Activated CD8-positive, alpha-beta T cell treated with anti-CD3 and anti-CD28 coated beads for 36 hours (primary cell): ENCODE data around the gene CCDC137. TPM values are rescaled to one million over a fixed set of nuclear protein-coding genes. Genes with fewer than 3 reads are reported as not detected.

ENCODE experiments used
- ATAC-seq: fragments of 200-7000 bp; cut with Tn5 transposase; one replicate; pipeline ENCODE4 v1.10.0; 2021; ENCODE audit warnings: mild to moderate bottlenecking, moderate library complexity
- CTCF ChIA-PET: fragments of 350-600 bp; sonication (Branson Sonifier 250); formaldehyde crosslinking; loops from one replicate; lab custom pipeline; 2021; ENCODE audit warnings: antibody characterized with exemption; lab: Charles Lee
- POLR2A ChIA-PET: fragments of 350-600 bp; sonication (Branson Sonifier 250); formaldehyde crosslinking; loops from one replicate; lab custom pipeline; 2021; ENCODE audit warnings: antibody characterized with exemption; lab: Charles Lee
- DNase-seq: peaks from one replicate; pipeline ENCODE4 v3.0.0-alpha.2; 2020
- H3K27ac Mint-ChIP-seq: one replicate; pipeline ENCODE4 v1.8.0; 2021; ENCODE audit warnings: mild to moderate bottlenecking, mixed read lengths
- H3K27me3 Mint-ChIP-seq: one replicate; pipeline ENCODE4 v1.8.0; 2021; ENCODE audit warnings: mixed read lengths
- H3K36me3 Mint-ChIP-seq: one replicate; pipeline ENCODE4 v1.8.0; 2021; ENCODE audit warnings: low read depth, mixed read lengths
- H3K4me1 Mint-ChIP-seq: one replicate; pipeline ENCODE4 v1.8.0; 2021; ENCODE audit warnings: low read depth, mixed read lengths
- H3K4me3 Mint-ChIP-seq: one replicate; pipeline ENCODE4 v1.8.0; 2021; ENCODE audit warnings: mild to moderate bottlenecking, moderate library complexity, mixed read lengths
- H3K9me3 Mint-ChIP-seq: one replicate; pipeline ENCODE4 v1.8.0; 2021; ENCODE audit warnings: mixed read lengths
- CTCF ChIP-seq: fragments of 200-600 bp; IDR thresholded peaks from one replicate; pipeline ENCODE4 v1.8.0; 2022; ENCODE audit warnings: antibody characterized with exemption, mild to moderate bottlenecking
- intact Hi-C: fragments of 100-400 bp; cut with micrococcal nuclease; formaldehyde crosslinking; loops from one replicate; pipeline ENCODE4 v1.10.0; 2022
- total RNA-seq, 2 experiments: library from RNA; stranded (reverse); gene quantifications; one replicate each; pipeline ENCODE4 v1.2.3, GENCODE V29; 2021

Gene CCDC137
- total RNA-seq, 2 experiments from 2014 or later, result 34.1 to 37.2 TPM

GRCh38 chr17:81682565-81683207 lies 16.1 kb downstream of the CCDC137 start:
- Mint-ChIP-seq H3K4me3 (peak overlapping the region; percentile 93), H3K27ac (peak overlapping the region; percentile 85), H3K9me3 (no peaks in the 10 kb centered on the region), H3K4me1 (peaks cover 31% of the 10 kb centered on the region), H3K27me3 (no peaks in the 10 kb centered on the region), H3K36me3 (peaks cover 38% of the 10 kb centered on the region)
- intact Hi-C loops, result no loop called here
- POLR2A ChIA-PET, result interaction anchor here (0.8 to 6.7 kb wide), 11 partner anchors 8 to 130 kb away, joined by 3 to 73 read pairs (median 9); partner anchors contain the start of genes CCDC137, FAAP100, MRPL12 and OXLD1
- DNase-seq (no peak), ATAC-seq (no peak)
- TF ChIP-seq CTCF, result no peak
- CTCF ChIA-PET, result interaction anchor here (1.4 to 2.3 kb wide), 3 partner anchors 20 to 187 kb away, joined by 4 to 10 read pairs (median 8); partner anchors contain the start of gene MRPL12

DNA sequence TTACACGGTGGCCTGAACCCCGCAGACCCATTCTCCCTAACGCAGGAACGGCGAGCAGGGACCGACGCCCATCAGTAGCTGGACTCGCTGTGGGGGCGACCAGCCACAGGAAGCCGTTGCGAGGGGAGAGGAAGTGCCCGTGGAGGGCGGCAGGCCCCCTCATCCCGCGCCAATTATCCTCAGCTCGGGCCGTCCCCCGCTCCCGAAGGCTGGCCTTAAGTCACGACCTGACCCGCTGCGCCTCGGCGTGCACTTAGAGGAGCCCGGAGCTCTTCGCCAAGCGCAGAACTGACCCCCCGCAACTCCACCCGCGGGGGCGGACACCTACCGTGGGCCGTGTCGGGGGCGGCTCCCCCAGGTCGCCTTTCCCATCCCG lies 16.7 kb downstream of the CCDC137 start:
- intact Hi-C loops, result no loop called here
- peak; percentile 2 for ATAC-seq

DNA sequence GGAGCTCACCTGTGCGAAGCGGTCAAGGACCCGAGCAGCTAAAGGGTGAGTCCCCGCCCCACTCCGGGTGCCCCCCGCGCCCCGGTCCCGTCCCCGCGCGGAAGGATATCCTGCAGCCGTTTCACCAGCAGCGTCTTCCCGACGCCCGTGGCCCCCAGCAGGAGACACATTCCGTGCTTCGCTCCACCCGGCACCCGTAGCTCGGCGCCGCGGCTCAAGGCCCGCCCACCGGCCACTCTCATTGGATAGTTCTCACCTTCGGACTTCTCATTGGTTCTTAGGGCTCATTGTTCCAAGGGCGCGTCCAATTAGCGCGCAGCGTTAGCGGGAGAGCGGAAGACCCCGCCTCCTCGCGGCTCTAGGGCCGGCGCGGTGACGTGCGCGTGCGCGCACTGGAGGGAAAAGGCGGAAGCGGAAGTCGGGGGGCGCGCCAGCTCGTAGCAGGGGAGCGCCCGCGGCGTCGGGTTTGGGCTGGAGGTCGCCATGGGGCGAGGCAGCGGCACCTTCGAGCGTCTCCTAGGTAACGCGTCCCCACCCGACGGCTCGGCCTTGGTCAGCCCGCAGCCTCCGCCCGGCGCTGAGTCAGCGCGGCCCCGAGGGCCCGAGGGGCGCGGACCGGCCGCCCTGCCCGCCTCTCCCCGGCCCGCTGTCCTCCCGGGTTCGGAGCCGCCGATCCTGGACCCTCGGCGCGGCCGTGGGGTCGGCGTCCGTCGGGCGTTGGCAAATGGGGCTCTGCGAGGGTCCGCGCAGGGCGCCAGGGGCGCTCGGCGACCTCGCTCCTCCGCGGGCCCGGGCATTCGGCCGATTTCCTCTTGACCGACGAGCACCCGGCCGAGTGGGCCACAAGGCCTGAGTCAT lies 17.3 kb downstream of the CCDC137 start, which contains the start of the genes ARL16 and HGS:
ARL16 (minus strand) TSS at position 214 of the 858 bp plus-strand sequence; CDS start at position 170, 44 bp downstream.
HGS (plus strand) TSS at position 428 of the 858 bp plus-strand sequence; CDS start at position 484, 56 bp downstream.
- H3K4me1 Mint-ChIP-seq, result peaks cover 31% of the 10 kb centered on the region
- H3K36me3 Mint-ChIP-seq, result peaks cover 40% of the 10 kb centered on the region
- H3K4me3 Mint-ChIP-seq, result peak within 1 kb of the TSS; percentile 93
- no peaks in the 10 kb centered on the region for H3K9me3 Mint-ChIP-seq
- H3K27ac Mint-ChIP-seq, result peak within 1 kb of the TSS; percentile 85
- DNase-seq (peak; percentile 98), ATAC-seq (peak; percentile 99)
- TF ChIP-seq CTCF, result no peak
- POLR2A ChIA-PET, result interaction anchor here (0.7 to 6.7 kb wide), 15 partner anchors 9 to 183 kb away, joined by 3 to 73 read pairs (median 7); partner anchors contain the start of genes CCDC137, FAAP100, MRPL12 and OXLD1
- H3K27me3 Mint-ChIP-seq, result no peaks in the 10 kb centered on the region
- CTCF ChIA-PET, result interaction anchor here (0.6 to 2.7 kb wide), 8 partner anchors 9 to 338 kb away, joined by 3 to 11 read pairs (median 4); partner anchors contain the start of genes CENPX and MRPL12
- intact Hi-C loops, result no loop called here

More for the DNA sequence above, 16.7 kb downstream of the CCDC137 start:
- H3K27me3 Mint-ChIP-seq, result no peaks in the 10 kb centered on the region
- no peak for TF ChIP-seq CTCF
- peaks cover 38% of the 10 kb centered on the region for H3K36me3 Mint-ChIP-seq
- H3K4me1 Mint-ChIP-seq, result peaks cover 31% of the 10 kb centered on the region
- H3K9me3 Mint-ChIP-seq, result no peaks in the 10 kb centered on the region
- peak; percentile 37 for DNase-seq
- peak overlapping the region; percentile 85 for H3K27ac Mint-ChIP-seq
- H3K4me3 Mint-ChIP-seq, result peak overlapping the region; percentile 93
- ChIA-PET CTCF (interaction anchor here (0.6 to 2.3 kb wide), 5 partner anchors 19 to 186 kb away, joined by 4 to 10 read pairs (median 4); partner anchors contain the start of gene MRPL12), POLR2A (interaction anchor here (1.0 to 6.7 kb wide), 11 partner anchors 9 to 131 kb away, joined by 3 to 73 read pairs (median 9); partner anchors contain the start of genes CCDC137, FAAP100, MRPL12 and OXLD1)

DNA sequence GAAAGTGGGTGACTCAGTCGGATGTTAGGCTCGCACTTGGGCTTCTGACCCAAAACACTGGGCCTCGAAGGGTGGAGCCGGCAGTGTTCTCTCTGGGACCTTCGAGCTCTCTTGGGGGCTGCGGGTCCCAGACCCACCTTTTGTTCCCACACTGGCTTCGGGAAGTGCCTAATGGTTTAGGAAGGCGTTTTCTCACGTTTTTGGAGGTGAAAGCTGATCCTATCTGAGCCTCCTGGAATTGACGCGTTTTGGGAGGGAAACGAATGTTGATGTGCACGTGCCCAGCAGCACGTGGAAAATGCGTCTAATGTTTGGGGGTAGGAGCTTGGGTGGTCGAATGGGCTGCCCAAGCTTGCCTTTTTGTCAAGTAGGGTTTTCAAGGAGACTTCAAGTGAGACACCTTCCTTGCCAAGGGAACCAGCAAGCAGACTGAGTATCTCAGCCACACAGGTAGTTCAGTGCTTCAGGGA lies 17.9 kb downstream of the CCDC137 start:
- no peaks in the 10 kb centered on the region for H3K27me3 Mint-ChIP-seq
- peaks cover 45% of the 10 kb centered on the region for H3K36me3 Mint-ChIP-seq
- CTCF ChIA-PET, result interaction anchor here (1.1 to 2.7 kb wide), 4 partner anchors 9 to 185 kb away, joined by 3 to 11 read pairs (median 4); partner anchors contain the start of gene MRPL12
- TF ChIP-seq CTCF, result no peak
- POLR2A ChIA-PET, result interaction anchor here (0.5 to 6.7 kb wide), 12 partner anchors 9 to 183 kb away, joined by 3 to 73 read pairs (median 8); partner anchors contain the start of genes CCDC137, FAAP100, MRPL12 and OXLD1
- H3K27ac Mint-ChIP-seq, result peak overlapping the region; percentile 77
- DNase-seq, result peak; percentile 48
- no peak for ATAC-seq
- H3K4me3 Mint-ChIP-seq, result peak overlapping the region; percentile 93
- no peaks in the 10 kb centered on the region for H3K9me3 Mint-ChIP-seq
- H3K4me1 Mint-ChIP-seq, result peaks cover 35% of the 10 kb centered on the region
- intact Hi-C loops, result no loop called here
